Heart left ventricle (tissue), 13 donors: Measurements from ENCODE around the gene SAMD10.

ENCODE experiments used
- POLR2A ChIP-seq, 2 donors: fragments of 450-650 bp; IDR thresholded peaks; one replicate each; pipeline ENCODE4 v1.6.1; 2017; ENCODE audit warnings: antibody characterized with exemption in 2 of 2, mild to moderate bottlenecking in 2 of 2, moderate library complexity in 2 of 2
- TF ChIP-seq, protein P1 (sequence below), 12 donors: fragments of 200-600 bp; sonication (generic) in 4 of 12; IDR thresholded peaks; one replicate each; pipeline versions ENCODE4 v1.5.0 to v1.8.0; 2018 to 2022; ENCODE audit warnings: antibody characterized with exemption in 12 of 12, mild to moderate bottlenecking in 5 of 12
- donor health status: ischemic (EF 13 %, LVEDD 7.1; RV severe dilation, severe dysfunction).
- donor health status: DM: no; HTN: yes; CAD: no.
- donor health status: DM: no; HTN: no; CAD: no.
- donor health status: ischemic (EF 25% LVEDD 6.9; RV normal size, moderate dysfunction).
- donor health status: ischemic (EF 25% LVEDD 5.7; RV mildly dilated, moderate dysfunction).
- donor health status: ischemic (EF 35%, LVEDD 5.7; RV mildly dilated, moderate dysfunction).
- donor health status: nonischemic (EF 11% LVEDD 7.7; RV severe dilation, severe dysfunction).
- donor health status: DM: yes; HTN: yes; CAD: no.
- donor health status: PGD.
- donor health status: ischemic (EF 29% LVEDD 5.4; RV normal size, mild dysfunction).
- donor health status: nonischemic (EF 23%, LVEDD 6.1; RV moderate dilation, normal function).

GRCh38 chr20:63940472-63941266, 38.8 kb downstream of the SAMD10 start:
- TF ChIP-seq, protein P1, sequence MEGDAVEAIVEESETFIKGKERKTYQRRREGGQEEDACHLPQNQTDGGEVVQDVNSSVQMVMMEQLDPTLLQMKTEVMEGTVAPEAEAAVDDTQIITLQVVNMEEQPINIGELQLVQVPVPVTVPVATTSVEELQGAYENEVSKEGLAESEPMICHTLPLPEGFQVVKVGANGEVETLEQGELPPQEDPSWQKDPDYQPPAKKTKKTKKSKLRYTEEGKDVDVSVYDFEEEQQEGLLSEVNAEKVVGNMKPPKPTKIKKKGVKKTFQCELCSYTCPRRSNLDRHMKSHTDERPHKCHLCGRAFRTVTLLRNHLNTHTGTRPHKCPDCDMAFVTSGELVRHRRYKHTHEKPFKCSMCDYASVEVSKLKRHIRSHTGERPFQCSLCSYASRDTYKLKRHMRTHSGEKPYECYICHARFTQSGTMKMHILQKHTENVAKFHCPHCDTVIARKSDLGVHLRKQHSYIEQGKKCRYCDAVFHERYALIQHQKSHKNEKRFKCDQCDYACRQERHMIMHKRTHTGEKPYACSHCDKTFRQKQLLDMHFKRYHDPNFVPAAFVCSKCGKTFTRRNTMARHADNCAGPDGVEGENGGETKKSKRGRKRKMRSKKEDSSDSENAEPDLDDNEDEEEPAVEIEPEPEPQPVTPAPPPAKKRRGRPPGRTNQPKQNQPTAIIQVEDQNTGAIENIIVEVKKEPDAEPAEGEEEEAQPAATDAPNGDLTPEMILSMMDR (IDR thresholded peaks at IDR 0.05): no peak
- no peak for TF ChIP-seq POLR2A (IDR thresholded peaks at IDR 0.05)
